Testis (tissue), 2 donors: ENCODE results near the gene CENPO.

Experiments
- POLR2A ChIP-seq: fragments of 450-650 bp; IDR thresholded peaks from one replicate; pipeline ENCODE4 v1.6.1; 2017; ENCODE audit warnings: antibody characterized with exemption, mild to moderate bottlenecking, moderate library complexity
- TF ChIP-seq, protein P1 (sequence below), 3 experiments: fragments of 450-650 bp in 2 of 3; fragments of 200-600 bp in 1 of 3; sonication (generic) in 1 of 3; IDR thresholded peaks; one replicate each; pipeline ENCODE4 v1.5.1; 2016 to 2019; ENCODE audit warnings: antibody characterized with exemption in 3 of 3, mild to moderate bottlenecking in 2 of 3, moderate library complexity in 1 of 3

DNA sequence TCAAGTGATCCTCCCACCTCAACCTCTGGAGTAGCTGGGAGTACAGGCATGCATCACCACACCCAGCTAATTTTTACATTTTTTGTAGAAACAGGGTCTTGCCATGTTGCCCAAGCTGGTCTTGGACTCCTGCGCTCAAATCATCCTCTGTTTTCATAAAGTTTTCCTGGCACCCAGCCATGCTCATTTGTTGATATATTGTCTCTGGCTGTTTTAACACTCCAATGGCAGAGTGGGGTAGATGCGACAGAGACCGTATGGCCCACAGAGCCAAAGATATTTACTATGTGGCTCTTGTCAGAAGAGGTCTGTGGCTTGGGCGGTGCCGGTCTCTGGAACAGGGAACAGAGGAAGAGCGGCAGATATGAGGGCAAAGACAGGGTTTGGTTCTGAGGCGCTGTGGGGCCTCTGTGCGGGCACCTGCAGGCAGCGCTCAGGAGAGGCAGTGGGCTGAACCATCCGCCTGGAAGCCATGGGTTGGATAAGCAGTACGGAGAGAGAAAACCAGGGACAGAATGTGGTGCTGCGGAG, 50.2 kb downstream of the CENPO start:
- TF ChIP-seq, protein P1, sequence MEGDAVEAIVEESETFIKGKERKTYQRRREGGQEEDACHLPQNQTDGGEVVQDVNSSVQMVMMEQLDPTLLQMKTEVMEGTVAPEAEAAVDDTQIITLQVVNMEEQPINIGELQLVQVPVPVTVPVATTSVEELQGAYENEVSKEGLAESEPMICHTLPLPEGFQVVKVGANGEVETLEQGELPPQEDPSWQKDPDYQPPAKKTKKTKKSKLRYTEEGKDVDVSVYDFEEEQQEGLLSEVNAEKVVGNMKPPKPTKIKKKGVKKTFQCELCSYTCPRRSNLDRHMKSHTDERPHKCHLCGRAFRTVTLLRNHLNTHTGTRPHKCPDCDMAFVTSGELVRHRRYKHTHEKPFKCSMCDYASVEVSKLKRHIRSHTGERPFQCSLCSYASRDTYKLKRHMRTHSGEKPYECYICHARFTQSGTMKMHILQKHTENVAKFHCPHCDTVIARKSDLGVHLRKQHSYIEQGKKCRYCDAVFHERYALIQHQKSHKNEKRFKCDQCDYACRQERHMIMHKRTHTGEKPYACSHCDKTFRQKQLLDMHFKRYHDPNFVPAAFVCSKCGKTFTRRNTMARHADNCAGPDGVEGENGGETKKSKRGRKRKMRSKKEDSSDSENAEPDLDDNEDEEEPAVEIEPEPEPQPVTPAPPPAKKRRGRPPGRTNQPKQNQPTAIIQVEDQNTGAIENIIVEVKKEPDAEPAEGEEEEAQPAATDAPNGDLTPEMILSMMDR (IDR thresholded peaks at IDR 0.05), result no peak
- no peak for TF ChIP-seq POLR2A
